ENCODE results near the gene JAM3. TPM values are rescaled to one million over a fixed set of nuclear protein-coding genes. Genes with fewer than 3 reads are reported as not detected.
"Not testable (repeated sequence)": the region's sequence is repeated elsewhere in the genome, so short reads cannot be mapped to it uniquely, and the experiment has no call there.

JAM3 gene
- total RNA-seq, 1 donor from 2014 or later, result 39.5 TPM

DNA sequence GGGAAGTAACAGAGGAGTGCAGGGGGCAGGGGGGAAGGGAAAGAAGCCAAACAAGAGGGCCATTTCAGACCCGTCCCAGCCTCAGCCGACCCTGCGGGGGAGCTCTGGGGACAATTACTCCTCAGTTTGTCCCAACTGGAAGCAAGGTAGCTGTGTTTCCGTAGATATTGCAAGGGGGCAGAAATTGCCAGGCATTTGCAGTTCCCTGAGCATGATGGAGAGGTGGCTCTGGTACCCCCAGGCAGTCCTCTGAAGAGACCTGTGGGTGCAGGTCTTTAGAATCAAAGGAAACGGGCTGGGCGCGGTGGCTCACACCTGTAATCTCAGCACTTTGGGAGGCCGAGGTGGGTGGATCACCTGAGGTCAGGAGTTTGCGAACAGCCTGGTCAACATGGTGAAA lies 13.8 kb upstream of the JAM3 start:
- no peak for FAIRE-seq
- DNase-seq (ENCODE audit: low spot score in 2 of 2), result no peak

DNA sequence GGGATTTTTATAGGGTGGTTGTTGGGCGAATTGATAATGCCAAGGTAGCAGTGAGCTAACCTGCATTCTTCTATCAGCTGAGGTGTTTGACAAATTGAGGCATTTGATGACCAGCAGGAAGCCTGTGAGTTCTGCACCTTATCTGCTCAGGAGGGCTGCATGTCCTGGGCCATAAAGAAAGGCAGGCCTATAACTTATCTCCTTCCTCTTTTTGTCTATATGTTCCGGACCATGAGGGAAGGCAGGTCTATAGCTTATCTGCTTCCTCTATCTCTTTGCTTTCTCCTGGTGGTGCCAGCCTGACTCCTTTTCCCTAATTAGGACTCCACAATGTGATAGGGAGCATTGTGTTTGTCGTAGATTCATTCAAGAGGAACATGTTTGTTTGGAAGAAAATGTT lies 8.6 kb upstream of the JAM3 start:
- no peak for DNase-seq (ENCODE audit: low spot score in 2 of 2)
- FAIRE-seq, result no peak

DNA sequence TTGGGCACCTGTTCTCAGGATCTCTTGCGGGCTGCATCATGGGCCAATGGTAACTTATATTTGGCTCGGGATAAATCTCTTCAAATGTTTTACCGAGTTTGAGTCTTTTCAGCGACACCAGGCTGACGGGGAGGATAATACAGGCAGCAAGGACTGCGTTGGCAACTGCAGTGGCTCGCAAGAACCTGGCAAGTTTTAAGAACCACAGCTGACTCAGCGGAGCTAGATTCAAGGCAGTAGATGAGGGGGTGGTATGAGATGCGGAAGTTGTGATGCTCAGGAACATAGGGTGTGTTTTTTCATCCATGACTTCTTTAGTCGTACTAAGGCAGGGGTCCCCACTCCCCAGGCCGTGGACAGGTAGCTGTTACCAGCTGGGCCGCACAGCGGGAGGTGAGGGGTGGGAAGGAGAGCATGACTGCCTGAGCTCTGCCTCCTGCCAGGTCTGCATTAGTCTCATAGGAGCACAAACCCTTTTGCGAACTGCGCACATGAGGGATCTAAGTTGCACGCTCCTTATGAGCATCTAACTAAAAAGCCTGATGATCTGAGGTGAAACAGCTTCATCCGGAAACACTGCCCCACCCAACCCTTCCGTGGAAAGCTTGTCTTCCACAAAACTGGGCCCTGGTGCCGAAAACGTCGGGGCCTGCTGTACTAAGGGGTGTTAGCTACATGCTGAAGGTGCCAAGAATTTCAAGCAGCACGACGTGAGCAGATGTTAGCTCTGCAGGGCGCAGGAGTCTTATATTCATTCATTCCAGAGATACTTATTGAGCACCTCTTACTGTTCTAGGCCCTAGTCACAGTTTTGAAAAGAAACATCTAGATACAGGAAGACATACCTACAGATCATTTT lies 6.4 kb upstream of the JAM3 start:
- no peak for DNase-seq (ENCODE audit: low spot score in 2 of 2)
- FAIRE-seq, result no peak

DNA sequence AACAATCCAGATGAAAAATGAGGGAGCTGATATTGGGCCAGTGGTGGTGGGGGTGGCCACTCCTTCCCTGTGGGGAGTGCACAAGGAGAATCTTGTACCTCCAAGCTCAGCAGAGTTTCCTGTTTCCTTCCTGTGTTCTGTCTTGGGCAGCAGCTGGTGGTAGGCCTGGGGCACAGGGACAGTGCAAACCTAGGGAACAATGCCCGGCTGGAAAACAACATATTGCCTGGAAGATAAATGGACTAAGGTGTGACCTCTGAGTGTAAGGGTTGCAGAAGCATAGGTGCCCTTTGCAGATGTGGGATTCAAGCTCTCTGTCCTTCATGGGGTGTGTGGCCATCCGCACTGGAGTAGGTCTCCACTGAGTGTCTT lies 5.8 kb upstream of the JAM3 start:
- no peak for DNase-seq (ENCODE audit: low spot score in 2 of 2)
- FAIRE-seq, result no peak

DNA sequence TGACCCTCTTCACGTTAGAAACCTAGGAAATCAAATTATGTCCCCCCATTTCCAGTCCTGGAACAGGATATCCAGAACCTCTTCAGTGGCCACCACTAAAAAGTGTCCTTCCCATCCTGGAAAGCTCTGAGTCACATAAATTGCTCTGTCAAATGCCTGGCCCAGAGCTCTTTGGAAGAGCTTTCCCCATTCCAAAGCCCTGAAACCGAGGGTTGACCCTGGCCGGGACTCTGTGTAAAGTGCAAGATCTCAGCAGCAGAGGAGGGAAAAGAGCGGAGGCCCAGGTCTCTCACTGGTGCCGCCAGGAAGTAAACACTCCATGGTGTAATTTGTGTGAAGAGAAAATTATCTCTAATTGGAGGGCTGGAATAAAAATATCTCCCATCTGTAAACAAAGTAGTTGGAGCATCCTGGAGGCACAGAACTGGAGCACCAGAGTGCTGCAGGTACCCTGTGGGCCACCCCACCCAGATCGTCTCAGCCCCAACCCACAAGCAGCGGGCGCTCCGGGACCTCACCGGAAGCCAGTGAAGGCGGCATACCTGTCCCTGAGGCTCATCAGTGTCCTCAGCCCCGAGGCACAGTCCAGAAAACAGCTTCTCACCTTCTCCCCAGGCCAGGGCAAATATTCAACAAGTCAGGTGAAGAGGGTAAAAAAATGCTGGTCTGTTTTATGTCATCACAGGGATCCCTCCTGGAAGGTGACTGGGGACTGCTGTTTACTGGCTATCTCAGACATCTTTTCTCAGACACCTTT lies 4.7 kb upstream of the JAM3 start:
- FAIRE-seq (no peak), DNase-seq (ENCODE audit: low spot score in 2 of 2) (no peak)

DNA sequence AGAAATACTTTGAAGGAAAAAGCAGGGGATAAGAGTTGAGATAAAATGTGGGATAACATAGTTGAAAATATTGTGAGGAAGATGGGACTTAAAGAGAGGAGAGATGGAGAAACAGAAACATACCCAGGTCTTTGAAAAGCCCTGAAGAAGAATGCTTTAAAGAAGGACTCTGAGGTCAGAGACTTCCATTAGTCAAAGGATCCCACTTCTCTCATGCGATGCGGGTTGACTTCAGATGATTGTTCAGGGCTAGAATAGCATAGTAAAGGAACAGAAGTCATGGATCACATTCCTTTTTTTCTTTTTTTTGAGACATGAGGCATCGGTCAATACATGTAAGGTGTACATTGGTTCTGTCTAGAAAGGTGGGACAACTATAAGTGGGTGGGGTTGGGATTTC lies 3.5 kb upstream of the JAM3 start:
- FAIRE-seq, result no peak

DNA sequence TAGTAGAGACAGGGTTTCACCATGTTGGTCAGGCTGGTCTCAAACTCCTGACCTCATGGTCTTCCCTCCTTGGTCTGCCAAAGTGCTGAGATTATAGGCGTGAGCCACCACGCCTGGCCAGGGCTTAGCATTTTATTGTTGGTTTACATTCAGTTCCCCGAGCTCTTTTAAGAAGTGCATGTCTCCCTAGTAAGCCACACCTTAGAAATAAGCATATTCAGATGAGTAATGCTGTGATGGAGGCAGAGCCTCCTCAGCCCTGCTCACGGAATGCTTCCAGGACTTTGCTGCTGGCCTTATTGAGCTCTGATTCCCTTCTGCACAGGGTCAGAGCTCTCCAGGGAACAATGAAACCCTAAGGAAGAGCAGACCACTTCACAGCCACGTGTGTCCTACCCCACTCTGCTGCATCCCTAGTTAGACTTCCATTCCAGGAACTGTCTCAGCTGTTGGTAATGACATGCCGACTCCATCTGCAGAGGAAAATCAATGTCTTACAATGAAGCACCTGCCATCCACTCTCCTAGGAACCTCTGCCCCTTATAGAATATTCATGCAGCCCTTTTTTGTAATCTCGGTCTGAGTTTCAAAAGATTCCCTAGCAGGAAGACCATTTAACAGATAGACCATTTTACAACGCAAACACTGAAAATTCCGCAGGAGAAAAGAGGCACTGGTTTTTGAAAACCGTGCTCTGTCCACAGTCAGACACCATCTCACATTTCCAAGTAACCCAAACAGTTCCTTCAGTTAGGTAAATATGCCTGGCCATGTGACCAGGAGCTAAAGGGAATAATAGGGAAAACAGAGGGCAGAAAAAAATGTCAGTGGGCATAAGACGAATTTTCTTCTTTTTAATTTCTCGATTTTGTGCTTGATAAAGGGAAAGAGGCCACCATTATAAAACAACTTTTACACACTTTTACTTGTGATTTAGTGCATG lies 1.7 kb upstream of the JAM3 start:
- no peak for DNase-seq (ENCODE audit: low spot score in 2 of 2)
- FAIRE-seq, result no peak

More for the DNA sequence above, 3.5 kb upstream of the JAM3 start:
- DNase-seq (ENCODE audit: low spot score in 2 of 2), result no peak

DNA sequence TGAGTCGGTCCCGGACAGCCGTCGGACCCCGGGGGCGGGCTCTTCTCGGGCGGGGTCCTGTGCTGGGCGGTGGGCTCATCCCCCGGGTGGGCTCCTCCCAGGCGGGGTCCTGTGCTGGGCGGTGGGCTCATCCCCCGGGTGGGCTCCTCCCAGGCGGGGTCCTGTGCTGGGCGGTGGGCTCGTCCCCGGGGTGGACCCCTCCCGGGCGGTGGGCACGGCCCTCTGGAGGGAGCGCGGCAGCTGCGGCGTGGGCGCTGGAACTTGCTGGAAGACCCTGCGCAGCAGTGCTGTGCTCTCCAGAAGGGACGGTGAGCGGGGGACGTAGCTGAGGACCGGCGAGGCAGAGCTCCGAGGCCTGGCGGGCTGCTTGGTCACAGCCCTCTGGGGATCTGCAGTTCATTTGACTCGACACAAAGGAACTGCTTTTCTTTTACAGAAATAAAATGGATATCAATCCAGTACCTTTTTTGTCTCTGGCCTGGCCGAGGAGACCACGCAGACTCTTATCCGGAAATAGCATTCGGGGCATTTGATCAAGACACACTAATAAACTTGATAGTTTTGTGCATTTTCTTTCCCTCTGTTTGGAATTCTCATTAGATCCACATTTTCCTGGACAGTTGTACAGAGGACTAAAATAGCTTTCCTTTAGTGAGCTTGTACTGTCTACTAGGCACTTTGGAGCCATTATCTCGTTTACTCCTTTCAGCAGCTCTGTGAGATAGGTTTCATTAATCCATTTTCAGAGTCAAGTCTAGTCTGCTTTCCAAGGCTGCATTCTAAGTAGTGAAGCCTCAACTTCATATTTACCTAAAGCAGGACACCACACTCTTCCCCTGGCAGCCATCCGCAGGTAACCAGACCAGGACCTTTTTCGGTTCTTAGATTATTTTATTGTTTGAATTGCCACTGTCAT lies 812 bp downstream of the JAM3 start:
- FAIRE-seq (no peak), DNase-seq (ENCODE audit: low spot score in 2 of 2) (peak; percentile 59 to 72)

DNA sequence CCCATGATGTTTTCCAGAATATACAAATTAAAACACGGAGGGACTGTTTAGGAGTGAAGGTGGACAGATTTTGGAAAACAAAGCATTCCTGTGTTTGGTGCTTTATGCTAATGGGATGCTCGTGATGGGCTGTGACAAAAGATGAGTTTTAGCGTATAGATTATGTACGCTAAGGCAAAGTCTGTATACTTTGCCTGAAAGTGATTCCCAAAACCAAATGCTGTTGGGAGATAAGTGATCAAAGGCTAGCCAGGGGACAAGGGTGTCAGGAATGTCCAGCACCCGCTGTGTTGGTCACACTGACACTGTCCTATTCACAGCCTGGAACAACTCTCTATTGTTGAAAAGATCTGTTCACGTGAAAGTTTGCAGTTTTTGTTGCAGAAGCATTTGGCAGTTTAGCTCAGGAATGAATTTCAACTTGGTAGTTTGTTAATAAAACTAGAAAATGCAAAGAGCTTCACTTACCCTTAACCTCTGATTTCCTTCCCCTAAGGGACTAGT lies 1.5 kb downstream of the JAM3 start:
- peak; percentile 63 for FAIRE-seq

DNA sequence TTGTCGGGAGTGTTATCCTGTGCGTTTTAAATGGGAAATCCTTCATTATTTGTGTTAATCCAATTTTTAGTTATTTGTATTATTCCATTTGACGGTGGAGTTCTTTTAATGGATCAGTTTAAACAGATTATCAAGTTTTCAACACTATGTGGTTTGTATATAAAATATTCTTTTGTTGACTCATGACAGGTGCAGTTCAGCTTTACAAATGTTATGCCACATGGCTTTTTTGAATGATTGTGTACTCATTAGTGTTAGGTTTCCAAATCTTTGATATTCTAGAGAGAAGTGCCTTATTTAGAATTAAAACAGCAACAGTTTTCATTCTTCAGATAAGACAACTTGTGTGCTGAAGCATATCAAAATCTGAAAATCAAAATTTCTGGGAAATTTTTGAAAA lies 2.4 kb downstream of the JAM3 start:
- FAIRE-seq (no peak), DNase-seq (ENCODE audit: low spot score in 2 of 2) (no peak)

More for the DNA sequence above, 1.5 kb downstream of the JAM3 start:
- peak in 1 of 2 donors; percentile 71 for DNase-seq (ENCODE audit: low spot score in 2 of 2)

DNA sequence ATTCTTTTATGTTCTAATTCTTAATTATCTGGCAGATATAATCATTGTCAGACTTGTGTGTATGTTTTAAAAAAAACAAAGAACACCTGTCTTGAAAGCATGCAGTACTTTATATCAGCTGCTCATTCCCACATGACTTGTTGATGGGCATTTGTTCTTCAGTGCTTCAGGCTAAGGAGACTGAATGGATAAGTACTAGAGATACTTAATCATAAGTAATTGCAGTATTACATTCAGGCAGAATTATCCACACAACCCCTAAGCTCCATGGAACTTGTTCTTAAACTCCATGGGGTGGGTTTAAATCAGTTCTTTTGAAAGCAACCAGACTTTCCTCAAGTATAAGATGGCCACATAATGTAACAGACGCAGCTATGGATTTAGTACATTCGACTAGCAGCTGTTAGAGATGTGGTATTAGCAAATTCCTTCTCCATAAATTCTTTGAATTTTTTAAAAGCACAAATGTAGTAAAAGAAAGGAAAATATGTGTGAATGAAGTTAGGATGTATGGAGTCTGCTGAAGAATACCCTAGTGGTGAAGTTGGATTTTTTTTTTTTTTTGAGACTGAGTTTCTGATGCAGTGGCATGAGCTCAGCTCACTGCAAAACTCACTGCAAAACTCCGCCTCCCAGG lies 3.0 kb downstream of the JAM3 start:
- no peak for DNase-seq (ENCODE audit: low spot score in 2 of 2)
- no peak for FAIRE-seq

DNA sequence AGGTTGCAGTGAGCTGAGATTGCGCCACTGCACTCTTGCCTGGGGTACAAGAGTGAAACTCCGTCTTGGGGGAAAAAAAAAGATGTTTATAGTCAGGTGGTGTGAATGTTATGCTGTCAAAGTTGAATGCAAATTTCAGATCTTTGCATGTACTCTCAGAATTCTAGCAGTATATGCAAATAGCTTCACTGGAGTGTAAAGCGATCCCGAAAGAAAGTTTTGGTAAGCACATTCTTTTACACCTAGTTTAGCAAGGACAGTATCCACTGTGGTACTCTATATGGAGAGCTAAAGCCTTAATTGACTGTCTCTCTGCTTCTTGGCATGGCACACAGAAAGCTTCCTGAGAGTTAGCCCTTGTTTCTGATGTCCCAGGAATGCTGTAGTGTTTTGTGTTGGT lies 4.0 kb downstream of the JAM3 start:
- DNase-seq (ENCODE audit: low spot score in 2 of 2), result no peak
- FAIRE-seq, result no peak

DNA sequence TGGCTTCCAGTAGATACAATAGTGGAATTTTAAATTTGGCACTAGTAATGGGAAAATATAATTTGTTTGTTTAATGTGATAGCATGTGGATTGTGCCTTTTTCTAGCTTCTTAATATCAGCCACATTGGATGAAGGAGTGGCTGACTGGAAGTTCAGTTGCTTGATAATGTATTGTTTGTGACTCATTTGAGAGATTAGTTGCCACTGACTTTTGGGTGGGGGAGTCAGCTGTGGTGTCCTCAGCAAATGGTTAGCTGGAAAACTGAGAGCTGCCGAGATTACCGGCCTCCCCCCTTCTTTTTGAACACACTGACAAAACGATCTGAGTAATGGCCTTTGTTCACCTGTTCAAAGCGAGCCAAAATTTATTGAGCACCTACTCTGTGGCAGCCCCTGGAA lies 5.5 kb downstream of the JAM3 start:
- DNase-seq (ENCODE audit: low spot score in 2 of 2), result no peak
- no peak for FAIRE-seq

DNA sequence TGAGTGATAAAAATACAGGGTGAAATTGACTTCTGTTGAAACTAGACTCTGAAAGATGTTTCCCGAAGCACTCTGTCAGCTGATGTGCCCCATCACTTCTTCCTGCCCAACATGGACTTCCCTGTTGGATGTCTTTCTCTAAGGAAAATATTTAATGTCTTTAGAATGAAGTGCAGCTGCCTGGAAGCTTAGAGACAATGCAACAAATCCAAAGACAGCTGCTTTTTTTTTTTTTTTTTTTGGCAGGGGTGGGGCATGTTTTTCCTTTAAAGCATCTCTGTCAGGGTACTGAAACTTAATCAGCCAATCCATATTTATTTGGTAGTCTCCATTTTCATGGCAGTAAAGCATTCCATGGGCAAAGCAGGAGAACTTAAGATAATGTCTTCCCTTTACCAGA lies 5.9 kb downstream of the JAM3 start:
- DNase-seq (ENCODE audit: low spot score in 2 of 2) (no peak), FAIRE-seq (no peak)

DNA sequence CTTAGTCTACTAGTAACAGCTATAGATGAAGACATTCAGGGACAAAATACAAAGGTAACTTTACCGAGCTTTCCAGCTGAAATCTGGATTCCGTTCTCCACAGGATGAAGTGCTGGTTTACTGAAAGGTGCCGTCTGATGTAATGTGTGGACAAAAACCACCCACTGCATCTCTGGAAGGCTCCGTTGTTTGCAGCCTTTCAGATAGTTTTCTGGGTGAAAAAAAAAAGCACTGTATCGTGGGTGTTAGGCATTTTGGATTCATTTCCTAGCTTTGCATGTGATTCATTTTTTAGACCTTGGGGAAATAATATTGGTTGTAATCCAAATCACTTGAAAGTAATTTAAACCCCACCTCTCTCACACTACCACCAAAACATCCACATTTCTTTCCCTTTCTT lies 10.4 kb downstream of the JAM3 start:
- DNase-seq (ENCODE audit: low spot score in 2 of 2) (peak in 1 of 2 donors; percentile 16), FAIRE-seq (no peak)

DNA sequence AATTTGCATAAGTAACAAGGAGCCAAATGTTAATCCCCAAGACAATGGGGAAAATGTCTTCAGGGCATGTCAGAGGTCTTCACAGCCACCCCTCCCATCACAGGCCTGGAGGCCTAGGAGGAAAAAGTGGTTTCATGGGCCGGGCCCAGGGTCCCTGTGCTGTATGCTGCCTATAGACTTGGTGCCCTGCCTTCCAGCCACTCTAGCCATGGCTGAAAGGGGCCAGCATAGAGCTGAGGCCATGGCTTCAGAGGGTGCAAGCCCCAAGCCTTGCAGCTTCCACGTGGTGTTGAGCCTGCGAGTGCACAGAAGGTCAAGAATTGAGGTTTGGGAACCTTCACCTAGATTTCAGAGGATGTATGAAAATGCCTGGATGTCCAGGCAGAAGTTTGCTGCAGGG lies 12.4 kb downstream of the JAM3 start:
- not testable (repeated sequence) for DNase-seq (ENCODE audit: low spot score in 2 of 2); FAIRE-seq

DNA sequence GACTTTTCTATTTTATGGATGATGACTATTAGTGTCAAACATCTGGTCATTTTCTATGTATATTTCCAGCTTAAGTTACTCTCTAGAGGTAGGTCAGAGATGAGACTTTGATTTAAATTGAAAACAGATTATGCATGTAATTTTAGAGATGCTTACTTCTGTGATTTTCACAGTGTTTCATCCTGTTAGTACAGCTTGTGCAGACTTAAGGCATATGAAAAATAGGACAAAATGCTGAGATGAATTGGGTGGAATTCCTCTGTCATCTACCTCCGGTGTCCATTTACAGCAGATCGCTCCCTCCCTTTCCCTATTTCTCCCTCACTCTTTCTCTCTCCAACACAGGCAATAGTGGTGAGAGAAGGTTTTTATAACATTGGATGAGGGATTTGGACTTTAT lies 14.1 kb downstream of the JAM3 start:
- no peak for DNase-seq (ENCODE audit: low spot score in 2 of 2)
- no peak for FAIRE-seq

DNA sequence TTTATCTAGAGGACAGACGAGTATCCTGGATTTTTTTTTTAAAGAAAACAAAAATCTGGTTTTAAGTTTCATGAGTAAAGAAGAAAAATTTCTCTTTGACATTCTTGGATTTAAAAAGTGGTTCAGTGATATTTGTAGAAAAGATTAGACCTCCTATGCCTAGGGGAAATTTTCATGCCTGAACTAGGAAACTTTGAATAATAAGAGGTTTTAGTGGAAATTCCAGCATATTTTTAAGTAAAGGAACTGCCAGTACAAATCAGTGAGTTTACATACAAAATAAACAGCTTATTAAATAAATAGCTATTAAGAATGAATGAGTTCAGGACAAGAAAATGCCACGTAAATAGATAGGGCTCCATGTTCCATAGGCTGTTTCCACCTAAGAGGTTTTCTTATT lies 17.5 kb downstream of the JAM3 start:
- FAIRE-seq (no peak), DNase-seq (ENCODE audit: low spot score in 2 of 2) (no peak)

DNA sequence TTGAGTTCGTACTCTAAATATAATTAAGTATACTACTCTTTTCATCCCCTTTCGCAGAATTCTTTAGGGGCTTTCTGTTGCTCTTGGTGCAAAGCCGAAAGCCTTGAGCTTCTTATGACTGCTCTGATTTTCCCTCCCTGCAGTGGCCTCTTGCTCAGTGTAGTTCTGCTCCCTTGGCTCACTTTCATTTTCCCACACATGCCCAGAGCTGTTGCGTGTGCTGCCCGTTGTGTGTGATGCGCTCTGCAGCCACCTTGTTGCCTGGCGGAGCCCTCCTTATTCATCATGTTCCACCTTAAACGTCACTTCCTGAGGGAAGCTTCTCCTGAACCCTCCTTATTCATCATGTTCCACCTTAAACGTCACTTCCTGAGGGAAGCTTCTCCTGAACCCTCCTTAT lies 23.1 kb downstream of the JAM3 start:
- not testable (repeated sequence) for FAIRE-seq; DNase-seq (ENCODE audit: low spot score in 2 of 2)
